Measurements from ENCODE around the gene TMPRSS15. TPM values are rescaled to one million over a fixed set of nuclear protein-coding genes. Genes with fewer than 3 reads are reported as not detected.

Gene TMPRSS15
- total RNA-seq, 2 donors from 2014 or later: not detected

DNA sequence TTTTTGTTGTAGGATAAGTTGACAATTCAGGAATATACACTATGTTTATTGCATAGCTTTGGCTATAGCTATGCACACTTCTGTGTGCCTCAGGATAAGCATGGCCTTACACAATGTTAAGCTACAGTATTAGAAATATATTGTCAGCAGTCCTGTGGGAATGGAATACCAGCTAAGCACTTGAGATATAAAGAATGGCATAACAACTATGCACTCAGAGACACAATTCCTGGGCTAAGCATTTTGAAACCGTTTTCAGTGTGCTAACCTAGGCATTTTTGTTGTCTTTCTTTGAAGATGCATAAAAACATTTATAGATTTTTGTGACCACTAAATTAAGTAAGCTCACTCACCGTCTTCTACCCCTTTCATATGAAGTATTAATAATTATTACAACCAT is 46.8 kb downstream of the TMPRSS15 start:
- no peak for DNase-seq
- ATAC-seq: no peak
- intact Hi-C loops (cut with DNase I, micrococcal nuclease): no loop called here

DNA sequence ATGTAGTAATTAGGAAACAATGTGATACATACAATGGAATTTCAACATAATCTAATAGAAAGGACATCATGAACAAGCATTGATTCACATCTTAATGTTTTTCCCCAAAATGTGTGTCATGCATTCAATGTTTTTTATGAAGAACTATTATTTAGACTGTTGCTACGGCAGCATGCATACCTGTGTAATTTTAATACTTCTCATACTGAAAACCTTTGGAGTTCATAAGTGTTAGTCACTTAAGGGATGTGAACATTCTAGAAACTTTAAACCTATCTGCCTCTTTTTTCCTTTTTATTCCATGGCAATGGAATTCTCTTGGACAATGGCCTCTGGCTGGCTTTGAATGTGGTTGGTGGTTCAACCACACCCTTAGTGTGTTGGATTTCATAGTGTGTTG is 48.6 kb downstream of the TMPRSS15 start:
- DNase-seq (no peak), ATAC-seq (no peak)
- intact Hi-C loops (cut with DNase I, micrococcal nuclease): no loop called here

DNA sequence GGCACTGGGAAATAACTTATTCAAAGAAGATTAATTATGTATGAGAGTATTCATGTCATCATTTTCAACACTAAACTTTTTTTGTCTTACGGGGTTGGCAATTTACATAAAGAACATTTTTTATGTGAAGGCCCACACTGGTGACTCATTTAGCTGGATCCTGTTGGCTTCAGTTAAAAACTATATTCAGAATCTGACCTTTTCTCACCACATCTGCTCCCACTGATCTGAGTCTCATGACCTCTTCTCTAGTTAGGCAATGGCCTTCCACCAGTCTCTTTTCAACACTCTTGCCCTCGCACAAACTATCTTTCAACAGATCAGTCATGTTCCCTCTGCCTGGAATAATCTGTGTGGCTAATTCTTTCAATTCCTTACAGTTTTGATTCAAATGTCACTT is 53.4 kb downstream of the TMPRSS15 start:
- DNase-seq: no peak
- ATAC-seq: no peak
- intact Hi-C loops (cut with DNase I, micrococcal nuclease): no loop called here

- intact Hi-C loops (cut with DNase I, micrococcal nuclease): no loop called here
- no peak for DNase-seq
- no peak for ATAC-seq
Measured at GRCh38 chr21:18349468-18349867, 54.1 kb downstream of the TMPRSS15 start.

GRCh38 chr21:18340387-18340942 is 63.1 kb downstream of the TMPRSS15 start:
- no peak for ATAC-seq
- DNase-seq: no peak
- intact Hi-C loops (cut with DNase I, micrococcal nuclease): no loop called here

DNA sequence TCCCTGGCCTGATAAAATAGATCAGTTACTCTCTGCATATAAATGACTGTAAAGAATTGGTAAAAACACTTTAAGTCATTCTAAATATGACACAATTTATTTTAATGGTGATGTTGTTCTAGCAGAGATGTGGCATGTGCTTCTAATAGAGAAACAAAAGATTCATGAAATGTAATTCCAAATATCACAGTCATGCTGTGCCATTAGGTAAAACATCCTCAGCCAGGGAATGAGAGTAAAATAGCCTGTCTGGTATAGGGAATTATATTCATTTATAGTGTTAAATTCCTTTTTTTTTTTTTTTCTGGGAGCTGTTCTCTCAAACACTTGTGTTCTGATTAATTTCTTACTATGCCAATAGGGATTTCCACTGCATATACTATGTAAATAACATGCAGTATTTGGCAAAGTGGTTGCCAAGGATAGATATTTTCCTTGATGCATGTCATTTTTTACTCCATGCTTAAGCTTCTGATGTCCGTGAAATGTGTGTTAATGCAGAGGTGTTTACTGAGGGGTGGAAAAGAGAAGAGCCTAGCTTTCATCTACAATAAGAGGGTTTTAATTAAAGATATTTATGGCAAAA is 67.8 kb downstream of the TMPRSS15 start:
- DNase-seq: no peak
- no peak for ATAC-seq
- intact Hi-C loops (cut with DNase I, micrococcal nuclease): no loop called here

DNA sequence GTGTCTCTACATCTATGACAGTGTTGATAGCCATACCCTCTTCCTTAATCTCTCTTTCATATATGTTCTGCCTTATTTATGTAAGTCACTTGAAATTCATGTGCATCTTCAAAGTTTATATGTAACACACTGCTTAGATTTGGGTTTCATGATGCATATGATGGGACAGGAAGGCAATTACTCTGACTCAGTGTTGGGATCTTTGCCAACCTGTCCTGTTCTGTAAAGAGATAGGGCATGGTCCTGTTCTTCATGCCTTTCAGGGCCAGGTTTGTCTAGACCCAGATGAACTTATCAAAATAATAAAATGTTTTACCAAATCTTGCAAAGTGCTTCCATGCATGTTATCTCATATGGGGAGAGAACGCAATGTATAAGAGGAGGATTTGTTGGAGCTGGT is 69.5 kb downstream of the TMPRSS15 start:
- DNase-seq: no peak
- ATAC-seq: no peak
- intact Hi-C loops (cut with DNase I, micrococcal nuclease): no loop called here

DNA sequence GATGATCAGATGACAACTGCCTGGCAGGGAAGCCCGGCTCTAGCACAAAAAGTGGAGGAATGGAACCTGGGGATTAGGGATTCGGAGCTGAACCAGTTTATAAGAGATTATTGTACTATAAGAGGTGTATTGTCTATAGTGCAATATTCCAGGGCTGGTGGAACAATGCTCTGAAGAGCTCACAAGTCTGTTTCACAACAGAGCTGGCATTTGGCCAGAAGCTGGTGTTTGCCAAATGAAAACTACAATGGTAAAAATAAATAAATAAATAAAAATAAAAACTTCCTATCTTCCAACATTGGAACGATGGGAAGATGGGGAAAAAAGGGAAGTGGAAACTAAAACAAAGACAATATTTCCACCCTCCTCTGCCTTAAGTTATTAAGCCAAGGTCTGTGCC is 85.4 kb downstream of the TMPRSS15 start:
- no peak for ATAC-seq
- DNase-seq: no peak
- intact Hi-C loops (cut with DNase I, micrococcal nuclease): no loop called here

GRCh38 chr21:18298228-18298627 is 105.4 kb downstream of the TMPRSS15 start:
- DNase-seq (no peak), ATAC-seq (no peak)
- intact Hi-C loops (cut with DNase I, micrococcal nuclease): no loop called here

DNA sequence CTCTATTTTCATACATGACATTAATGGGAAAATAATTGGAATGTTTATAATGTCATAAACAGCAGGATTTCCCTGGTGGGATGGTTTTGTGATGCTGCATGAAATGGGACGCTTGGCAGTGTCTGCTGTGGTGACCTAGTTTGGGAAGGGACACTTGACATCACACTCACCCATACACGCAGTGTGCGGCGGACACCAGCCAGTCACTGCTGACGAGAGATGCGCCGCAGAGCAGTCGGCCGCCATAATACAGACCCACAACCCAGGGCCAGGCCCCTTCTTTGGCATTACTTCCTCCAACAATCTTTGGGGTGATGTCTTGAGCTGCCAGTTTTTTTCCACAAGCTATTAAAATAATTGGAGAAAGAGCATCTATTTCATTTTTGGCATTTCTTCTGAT is 109.5 kb downstream of the TMPRSS15 start:
- no peak for ATAC-seq
- intact Hi-C loops (cut with DNase I, micrococcal nuclease): no loop called here

GRCh38 chr21:18289876-18290275 is 113.7 kb downstream of the TMPRSS15 start:
- intact Hi-C loops (cut with DNase I, micrococcal nuclease): no loop called here
- ATAC-seq (no peak), DNase-seq (no peak)

More for the DNA sequence above, 109.5 kb downstream of the TMPRSS15 start:
- no peak for DNase-seq

- intact Hi-C loops (cut with DNase I, micrococcal nuclease): no loop called here
- DNase-seq (no peak), ATAC-seq (no peak)
Measured at GRCh38 chr21:18285379-18285778, 118.2 kb downstream of the TMPRSS15 start.

DNA sequence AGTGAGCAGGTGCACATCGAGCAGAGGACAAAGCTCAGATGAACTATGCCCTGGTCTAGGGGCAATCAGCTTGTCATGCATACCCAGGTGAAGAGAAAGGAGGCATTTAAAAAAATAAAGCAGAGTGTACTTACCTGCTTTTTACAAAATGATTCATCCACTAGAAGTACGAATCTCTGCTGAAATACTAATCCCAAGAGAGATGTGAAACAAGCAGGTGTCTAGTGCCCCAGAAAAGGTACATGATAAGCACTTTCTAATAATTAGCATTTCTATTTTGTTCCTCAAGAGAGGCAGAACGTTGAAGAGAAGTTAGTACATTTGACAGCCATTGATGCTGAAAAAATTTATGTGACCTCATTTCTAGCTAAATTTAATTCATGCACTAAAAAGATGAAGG is 127.8 kb downstream of the TMPRSS15 start:
- DNase-seq (no peak), ATAC-seq (no peak)
- intact Hi-C loops (cut with DNase I, micrococcal nuclease): no loop called here

- DNase-seq (no peak), ATAC-seq (no peak)
- intact Hi-C loops (cut with DNase I, micrococcal nuclease): no loop called here
Measured at GRCh38 chr21:18274370-18274769, 129.2 kb downstream of the TMPRSS15 start.

DNA sequence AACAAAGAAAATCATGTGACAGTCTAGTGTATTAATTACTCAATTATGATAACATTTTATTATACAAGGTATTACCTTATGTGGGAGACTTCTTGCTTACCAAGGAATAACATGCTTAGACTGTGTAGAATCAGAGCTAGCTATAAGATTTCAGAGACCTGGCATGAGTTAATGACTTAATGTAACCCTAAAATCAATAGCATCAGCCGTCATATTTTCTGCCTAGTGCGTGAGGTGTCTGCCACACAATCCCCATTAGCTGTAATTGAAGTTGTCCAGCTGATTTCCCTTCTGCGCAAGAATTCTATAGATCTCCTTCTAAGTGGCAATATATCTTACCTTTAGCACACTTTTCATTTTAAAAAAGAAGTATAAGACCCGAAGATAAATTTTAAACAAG is 130.2 kb downstream of the TMPRSS15 start:
- DNase-seq (no peak), ATAC-seq (no peak)
- intact Hi-C loops (cut with DNase I, micrococcal nuclease): no loop called here

GRCh38 chr21:18269856-18270255 is 133.7 kb downstream of the TMPRSS15 start:
- DNase-seq (no peak), ATAC-seq (no peak)
- intact Hi-C loops (cut with DNase I, micrococcal nuclease): no loop called here

DNA sequence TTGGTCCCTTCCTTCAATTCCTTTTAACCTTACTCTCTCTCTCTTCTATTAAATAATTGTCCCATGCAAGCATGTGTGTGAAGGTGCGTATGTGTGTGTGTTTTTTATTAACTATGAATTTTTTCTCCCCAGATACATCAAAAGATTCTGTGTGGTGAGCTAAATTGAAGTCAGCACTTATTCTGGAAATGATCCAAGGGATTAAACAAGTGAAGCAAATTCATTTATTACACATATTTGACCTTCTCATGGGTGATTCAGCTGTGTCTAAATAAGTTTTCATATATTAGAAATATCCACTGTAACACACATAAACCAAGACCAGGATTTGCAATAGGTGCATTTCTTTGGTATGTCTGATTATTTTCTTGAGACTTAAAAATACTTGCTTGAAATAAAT is 134.7 kb downstream of the TMPRSS15 start:
- ATAC-seq (no peak), DNase-seq (no peak)
- intact Hi-C loops (cut with DNase I, micrococcal nuclease): no loop called here

DNA sequence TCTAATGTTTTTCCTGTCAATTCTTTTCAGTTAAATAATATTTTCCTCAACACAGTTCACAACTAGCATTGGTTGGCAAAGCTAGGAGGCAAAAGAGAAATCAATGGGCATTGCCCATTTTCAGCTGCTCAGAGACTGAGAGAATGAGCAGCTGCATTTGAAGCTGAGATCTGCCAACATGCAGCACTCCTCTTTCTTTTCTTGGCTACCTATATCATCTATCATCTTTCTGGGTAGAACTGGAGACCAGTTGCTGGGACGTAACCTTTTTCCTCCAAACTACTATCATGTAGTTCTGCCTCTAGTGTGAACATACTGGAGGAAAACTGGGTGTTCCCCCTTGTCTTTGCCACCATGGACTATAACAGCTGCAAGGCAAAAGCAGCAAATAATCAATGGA is 136.1 kb downstream of the TMPRSS15 start:
- no peak for ATAC-seq
- intact Hi-C loops (cut with DNase I, micrococcal nuclease): no loop called here
- no peak for DNase-seq

GRCh38 chr21:18265944-18266343 is 137.6 kb downstream of the TMPRSS15 start:
- ATAC-seq (no peak), DNase-seq (no peak)
- intact Hi-C loops (cut with DNase I, micrococcal nuclease): no loop called here

GRCh38 chr21:18253799-18254198 is 149.8 kb downstream of the TMPRSS15 start:
- intact Hi-C loops (cut with DNase I, micrococcal nuclease): no loop called here

DNA sequence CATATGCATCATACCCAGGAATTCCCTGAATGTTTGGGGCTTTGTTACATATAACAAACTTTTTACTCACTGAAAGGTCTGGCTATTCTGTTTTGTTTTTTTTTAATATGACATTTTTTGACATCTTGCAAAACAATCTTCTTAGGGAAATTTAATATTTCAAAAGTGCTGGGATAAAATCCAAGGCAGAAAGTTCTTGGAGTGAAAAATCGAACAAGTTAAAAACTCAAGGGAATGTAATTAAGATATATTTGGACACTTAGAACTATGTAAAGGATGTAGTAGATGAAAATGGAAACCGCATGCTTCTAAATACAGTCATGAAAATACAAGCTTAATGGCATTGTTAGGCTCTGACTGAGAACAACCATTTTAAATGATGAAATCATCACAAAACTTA is 150.4 kb downstream of the TMPRSS15 start:
- DNase-seq: no peak
- no peak for ATAC-seq
- intact Hi-C loops (cut with DNase I, micrococcal nuclease): no loop called here

More at GRCh38 chr21:18253799-18254198, 149.8 kb downstream of the TMPRSS15 start:
- DNase-seq (no peak), ATAC-seq (no peak)

Measured in left colon (tissue), 2 donors.